Measurements from ENCODE around the gene TTLL12.

TTLL12 gene

DNA sequence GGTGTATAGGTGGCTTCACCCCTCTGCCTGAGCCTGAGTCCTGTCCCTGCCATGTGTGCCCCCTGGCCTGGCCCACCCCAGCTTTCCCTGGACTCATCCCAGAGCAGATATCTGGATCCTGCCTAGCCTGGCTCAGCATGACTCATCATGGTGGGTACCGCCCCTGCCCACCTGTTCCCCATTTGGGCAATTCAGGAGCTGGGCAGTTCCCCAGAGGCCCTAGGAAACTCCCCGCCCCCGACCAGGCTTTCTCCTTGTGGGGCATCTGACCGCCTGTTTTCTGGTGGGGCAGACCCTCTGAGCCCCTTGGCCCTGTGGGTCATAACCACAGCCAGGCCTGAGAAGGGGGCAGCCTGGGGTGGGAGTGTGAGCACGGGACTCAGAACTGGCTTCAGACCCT lies 31.1 kb downstream of the TTLL12 start:
- ATAC-seq = no peak
- TF ChIP-seq SNAI2 (CRISPR knock-in tag; IDR thresholded peaks at IDR 0.05) (no peak), RARB (CRISPR knock-in tag; IDR thresholded peaks at IDR 0.05) (no peak), OSR1 (CRISPR knock-in tag; IDR thresholded peaks at IDR 0.05) (no peak), BACH2 (CRISPR knock-in tag; IDR thresholded peaks at IDR 0.05; ENCODE audit: borderline replicate concordance) (no peak), ISL1 (CRISPR knock-in tag; IDR thresholded peaks at IDR 0.05) (no peak)

DNA sequence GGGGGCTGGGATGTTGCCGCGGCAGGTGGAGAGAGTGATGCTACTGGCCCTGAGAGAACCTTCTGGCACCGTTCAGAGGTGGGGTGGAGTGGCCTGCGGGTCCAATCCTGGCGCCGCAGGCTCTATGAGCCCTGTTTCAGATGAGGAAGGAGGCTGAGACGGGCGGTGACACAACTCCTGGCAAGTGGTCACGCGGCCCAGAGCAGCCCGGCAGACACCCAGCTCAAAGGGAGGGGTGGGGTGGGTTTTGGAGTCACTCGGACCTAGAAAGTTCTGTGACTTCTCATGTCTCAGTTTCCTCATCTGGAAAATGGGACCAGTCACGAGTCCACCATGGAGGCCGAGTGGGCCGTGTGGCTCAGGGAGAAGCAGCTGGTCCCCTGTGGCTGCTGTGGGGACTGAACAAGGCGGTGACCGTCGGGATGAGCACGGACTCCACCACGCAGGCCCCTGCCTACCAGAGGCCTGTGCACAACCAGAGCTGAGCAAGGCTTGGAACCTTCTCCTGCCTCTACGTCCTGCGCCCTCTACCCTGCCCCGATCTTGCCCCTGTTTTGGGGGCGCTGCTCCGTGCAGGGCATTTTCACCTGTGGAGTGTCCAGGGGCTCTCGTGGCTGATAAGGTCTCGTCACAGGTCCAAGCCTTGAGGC lies 31.9 kb downstream of the TTLL12 start:
- no peak for ATAC-seq
- TF ChIP-seq TOX (CRISPR knock-in tag; IDR thresholded peaks at IDR 0.05; ENCODE audit: borderline replicate concordance) (no peak), ZFP30 (CRISPR knock-in tag; IDR thresholded peaks at IDR 0.05) (no peak), CSDC2 (CRISPR knock-in tag; IDR thresholded peaks at IDR 0.05) (no peak), BACH2 (CRISPR knock-in tag; IDR thresholded peaks at IDR 0.05; ENCODE audit: borderline replicate concordance) (no peak), ZNF8 (CRISPR knock-in tag; IDR thresholded peaks at IDR 0.05) (no peak), GLIS3 (CRISPR knock-in tag; IDR thresholded peaks at IDR 0.05) (no peak), ISL1 (CRISPR knock-in tag; IDR thresholded peaks at IDR 0.05) (no peak)

DNA sequence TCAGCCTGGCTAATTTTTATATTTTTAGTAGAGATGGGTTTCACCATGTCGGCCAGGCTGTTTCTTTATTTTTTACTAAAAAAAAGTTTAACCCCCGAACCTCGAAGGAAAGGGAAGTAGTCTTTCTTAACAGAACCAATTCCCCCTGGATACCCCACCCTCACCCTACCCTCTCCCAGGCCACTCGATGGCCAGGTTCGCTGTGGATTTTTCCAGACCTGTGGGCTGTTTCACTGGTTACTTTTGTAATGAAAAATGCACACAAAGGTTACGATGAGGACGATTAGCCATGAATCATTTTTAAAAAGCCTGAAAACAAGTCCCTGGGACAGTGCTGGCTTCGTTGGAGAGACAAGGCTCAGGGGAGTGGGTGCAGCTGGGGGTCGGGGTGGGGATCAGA lies 33.0 kb downstream of the TTLL12 start:
- TF ChIP-seq, protein P1, sequence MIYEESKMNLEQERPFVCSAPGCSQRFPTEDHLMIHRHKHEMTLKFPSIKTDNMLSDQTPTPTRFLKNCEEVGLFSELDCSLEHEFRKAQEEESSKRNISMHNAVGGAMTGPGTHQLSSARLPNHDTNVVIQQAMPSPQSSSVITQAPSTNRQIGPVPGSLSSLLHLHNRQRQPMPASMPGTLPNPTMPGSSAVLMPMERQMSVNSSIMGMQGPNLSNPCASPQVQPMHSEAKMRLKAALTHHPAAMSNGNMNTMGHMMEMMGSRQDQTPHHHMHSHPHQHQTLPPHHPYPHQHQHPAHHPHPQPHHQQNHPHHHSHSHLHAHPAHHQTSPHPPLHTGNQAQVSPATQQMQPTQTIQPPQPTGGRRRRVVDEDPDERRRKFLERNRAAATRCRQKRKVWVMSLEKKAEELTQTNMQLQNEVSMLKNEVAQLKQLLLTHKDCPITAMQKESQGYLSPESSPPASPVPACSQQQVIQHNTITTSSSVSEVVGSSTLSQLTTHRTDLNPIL (CRISPR knock-in tag; IDR thresholded peaks at IDR 0.05; ENCODE audit: low read depth) = no peak
- TF ChIP-seq ZFP3 (CRISPR knock-in tag; IDR thresholded peaks at IDR 0.05) (no peak), ISL1 (CRISPR knock-in tag; IDR thresholded peaks at IDR 0.05) (no peak), TOX (CRISPR knock-in tag; IDR thresholded peaks at IDR 0.05; ENCODE audit: borderline replicate concordance) (no peak), TCF4 (CRISPR knock-in tag; IDR thresholded peaks at IDR 0.05; ENCODE audit: borderline replicate concordance) (no peak), BACH2 (CRISPR knock-in tag; IDR thresholded peaks at IDR 0.05; ENCODE audit: borderline replicate concordance) (no peak), ZC3H10 (CRISPR knock-in tag; IDR thresholded peaks at IDR 0.05) (no peak)
- TF ChIP-seq, protein P2, sequence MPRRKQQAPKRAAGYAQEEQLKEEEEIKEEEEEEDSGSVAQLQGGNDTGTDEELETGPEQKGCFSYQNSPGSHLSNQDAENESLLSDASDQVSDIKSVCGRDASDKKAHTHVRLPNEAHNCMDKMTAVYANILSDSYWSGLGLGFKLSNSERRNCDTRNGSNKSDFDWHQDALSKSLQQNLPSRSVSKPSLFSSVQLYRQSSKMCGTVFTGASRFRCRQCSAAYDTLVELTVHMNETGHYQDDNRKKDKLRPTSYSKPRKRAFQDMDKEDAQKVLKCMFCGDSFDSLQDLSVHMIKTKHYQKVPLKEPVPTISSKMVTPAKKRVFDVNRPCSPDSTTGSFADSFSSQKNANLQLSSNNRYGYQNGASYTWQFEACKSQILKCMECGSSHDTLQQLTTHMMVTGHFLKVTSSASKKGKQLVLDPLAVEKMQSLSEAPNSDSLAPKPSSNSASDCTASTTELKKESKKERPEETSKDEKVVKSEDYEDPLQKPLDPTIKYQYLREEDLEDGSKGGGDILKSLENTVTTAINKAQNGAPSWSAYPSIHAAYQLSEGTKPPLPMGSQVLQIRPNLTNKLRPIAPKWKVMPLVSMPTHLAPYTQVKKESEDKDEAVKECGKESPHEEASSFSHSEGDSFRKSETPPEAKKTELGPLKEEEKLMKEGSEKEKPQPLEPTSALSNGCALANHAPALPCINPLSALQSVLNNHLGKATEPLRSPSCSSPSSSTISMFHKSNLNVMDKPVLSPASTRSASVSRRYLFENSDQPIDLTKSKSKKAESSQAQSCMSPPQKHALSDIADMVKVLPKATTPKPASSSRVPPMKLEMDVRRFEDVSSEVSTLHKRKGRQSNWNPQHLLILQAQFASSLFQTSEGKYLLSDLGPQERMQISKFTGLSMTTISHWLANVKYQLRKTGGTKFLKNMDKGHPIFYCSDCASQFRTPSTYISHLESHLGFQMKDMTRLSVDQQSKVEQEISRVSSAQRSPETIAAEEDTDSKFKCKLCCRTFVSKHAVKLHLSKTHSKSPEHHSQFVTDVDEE (CRISPR knock-in tag; IDR thresholded peaks at IDR 0.05) = no peak
- ATAC-seq = no peak

DNA sequence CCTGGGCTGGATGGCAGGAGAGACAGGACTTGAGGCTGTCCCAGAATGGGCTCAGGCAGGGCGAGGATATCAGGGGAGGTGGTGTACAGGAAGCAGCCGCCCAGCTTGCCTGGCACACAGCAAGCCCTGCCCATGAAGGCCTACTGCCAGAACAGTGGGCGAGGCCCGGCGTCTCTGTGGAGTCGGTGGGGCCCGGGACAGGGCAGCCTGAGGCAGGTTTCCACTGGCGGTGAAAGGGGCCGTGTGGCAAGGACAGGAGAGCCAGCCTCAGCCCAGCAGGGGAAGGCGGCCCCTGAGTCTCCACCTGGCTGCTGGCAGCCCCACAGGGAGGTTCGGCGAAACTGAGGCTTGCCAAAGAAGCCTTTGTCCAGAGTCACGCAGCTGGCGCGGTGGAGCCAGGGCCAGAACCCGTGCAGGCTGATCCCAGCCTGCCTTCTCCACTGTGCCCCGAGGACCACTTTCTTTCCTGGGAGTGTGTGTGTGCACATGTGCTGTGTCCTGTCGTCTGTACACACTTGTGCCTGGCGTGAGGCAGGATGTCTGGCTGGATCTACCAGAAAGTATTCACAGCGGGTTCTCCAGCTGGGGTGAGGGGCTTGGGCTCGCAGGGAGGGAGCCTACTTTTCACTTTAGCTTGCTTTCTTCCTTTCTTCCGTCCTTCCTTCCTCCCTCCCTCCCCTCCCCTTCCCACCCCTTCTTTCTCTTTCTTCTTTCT lies 34.4 kb downstream of the TTLL12 start:
- no peak for TF ChIP-seq ARNTL (CRISPR knock-in tag; IDR thresholded peaks at IDR 0.05; ENCODE audit: borderline replicate concordance, low read depth)
- no peak for TF ChIP-seq ISL1 (CRISPR knock-in tag; IDR thresholded peaks at IDR 0.05)
- TF ChIP-seq TOX (CRISPR knock-in tag; IDR thresholded peaks at IDR 0.05; ENCODE audit: borderline replicate concordance) = no peak
- TF ChIP-seq GLIS3 (CRISPR knock-in tag; IDR thresholded peaks at IDR 0.05) = no peak
- TF ChIP-seq CSDC2 (CRISPR knock-in tag; IDR thresholded peaks at IDR 0.05) = no peak
- no peak for TF ChIP-seq ZFP3 (CRISPR knock-in tag; IDR thresholded peaks at IDR 0.05)
- TF ChIP-seq ZNF70 (CRISPR knock-in tag; IDR thresholded peaks at IDR 0.05) = no peak
- peak; percentile 89 for ATAC-seq

DNA sequence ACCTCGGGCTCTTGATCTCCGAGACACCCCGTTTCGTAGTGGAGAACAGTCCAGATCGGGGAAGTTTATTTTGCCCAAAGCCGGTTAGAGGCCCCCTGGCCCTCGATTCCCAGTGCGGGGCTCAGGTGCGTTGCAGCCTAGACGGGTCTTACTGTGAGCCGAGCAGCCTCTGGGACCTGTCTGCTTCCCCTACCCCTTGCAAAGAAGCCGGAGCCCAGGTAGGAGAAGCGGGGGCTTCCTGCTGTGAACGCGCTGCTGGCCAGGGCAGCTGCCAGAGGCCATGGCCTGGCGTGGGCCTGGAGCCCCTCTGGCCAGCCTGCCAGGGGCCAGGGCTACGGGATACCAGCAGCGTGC lies 35.0 kb downstream of the TTLL12 start:
- ATAC-seq = peak; percentile 13; the same call in 1 of the 3 replicates
- TF ChIP-seq, protein P3, sequence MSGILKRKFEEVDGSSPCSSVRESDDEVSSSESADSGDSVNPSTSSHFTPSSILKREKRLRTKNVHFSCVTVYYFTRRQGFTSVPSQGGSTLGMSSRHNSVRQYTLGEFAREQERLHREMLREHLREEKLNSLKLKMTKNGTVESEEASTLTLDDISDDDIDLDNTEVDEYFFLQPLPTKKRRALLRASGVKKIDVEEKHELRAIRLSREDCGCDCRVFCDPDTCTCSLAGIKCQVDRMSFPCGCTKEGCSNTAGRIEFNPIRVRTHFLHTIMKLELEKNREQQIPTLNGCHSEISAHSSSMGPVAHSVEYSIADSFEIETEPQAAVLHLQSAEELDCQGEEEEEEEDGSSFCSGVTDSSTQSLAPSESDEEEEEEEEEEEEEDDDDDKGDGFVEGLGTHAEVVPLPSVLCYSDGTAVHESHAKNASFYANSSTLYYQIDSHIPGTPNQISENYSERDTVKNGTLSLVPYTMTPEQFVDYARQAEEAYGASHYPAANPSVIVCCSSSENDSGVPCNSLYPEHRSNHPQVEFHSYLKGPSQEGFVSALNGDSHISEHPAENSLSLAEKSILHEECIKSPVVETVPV (CRISPR knock-in tag; IDR thresholded peaks at IDR 0.05) = no peak
- TF ChIP-seq ZNF565 (CRISPR knock-in tag; conservative IDR thresholded peaks at IDR 0.05; ENCODE audit: low read depth) (no peak), OSR1 (CRISPR knock-in tag; IDR thresholded peaks at IDR 0.05) (no peak), ESRRG (CRISPR knock-in tag; IDR thresholded peaks at IDR 0.05) (no peak), ZNF8 (CRISPR knock-in tag; IDR thresholded peaks at IDR 0.05) (no peak), ZFP3 (CRISPR knock-in tag; IDR thresholded peaks at IDR 0.05) (no peak), TOX (CRISPR knock-in tag; IDR thresholded peaks at IDR 0.05; ENCODE audit: borderline replicate concordance) (no peak), PPARA (CRISPR knock-in tag; IDR thresholded peaks at IDR 0.05; ENCODE audit: borderline replicate concordance) (no peak), ISL1 (CRISPR knock-in tag; IDR thresholded peaks at IDR 0.05) (no peak), ARNTL (CRISPR knock-in tag; IDR thresholded peaks at IDR 0.05; ENCODE audit: borderline replicate concordance, low read depth) (no peak), ZNF70 (CRISPR knock-in tag; IDR thresholded peaks at IDR 0.05) (no peak)
- TF ChIP-seq, protein P4, sequence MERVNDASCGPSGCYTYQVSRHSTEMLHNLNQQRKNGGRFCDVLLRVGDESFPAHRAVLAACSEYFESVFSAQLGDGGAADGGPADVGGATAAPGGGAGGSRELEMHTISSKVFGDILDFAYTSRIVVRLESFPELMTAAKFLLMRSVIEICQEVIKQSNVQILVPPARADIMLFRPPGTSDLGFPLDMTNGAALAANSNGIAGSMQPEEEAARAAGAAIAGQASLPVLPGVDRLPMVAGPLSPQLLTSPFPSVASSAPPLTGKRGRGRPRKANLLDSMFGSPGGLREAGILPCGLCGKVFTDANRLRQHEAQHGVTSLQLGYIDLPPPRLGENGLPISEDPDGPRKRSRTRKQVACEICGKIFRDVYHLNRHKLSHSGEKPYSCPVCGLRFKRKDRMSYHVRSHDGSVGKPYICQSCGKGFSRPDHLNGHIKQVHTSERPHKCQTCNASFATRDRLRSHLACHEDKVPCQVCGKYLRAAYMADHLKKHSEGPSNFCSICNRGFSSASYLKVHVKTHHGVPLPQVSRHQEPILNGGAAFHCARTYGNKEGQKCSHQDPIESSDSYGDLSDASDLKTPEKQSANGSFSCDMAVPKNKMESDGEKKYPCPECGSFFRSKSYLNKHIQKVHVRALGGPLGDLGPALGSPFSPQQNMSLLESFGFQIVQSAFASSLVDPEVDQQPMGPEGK (CRISPR knock-in tag; IDR thresholded peaks at IDR 0.05; ENCODE audit: borderline replicate concordance) = no peak

Measured in SK-N-SH treated with all-trans-retinoic acid at 6 μM for 48 hours (cell line).